Posterior cingulate gyrus (tissue), 11 donors: Measurements from ENCODE around the gene ERAP2.

Experiments used
- DNase-seq, 10 donors: peaks; one replicate each; pipeline versions ENCODE4 v3.0.0 to v3.0.0-alpha.2; 2020 to 2021; ENCODE audit warnings: mixed read lengths in 3 of 10
- intact Hi-C: fragments of 100-400 bp; cut with DNase I; formaldehyde crosslinking; loops from one replicate; pipeline ENCODE4 v1.15.1; 2023

The ERAP2 gene

DNA sequence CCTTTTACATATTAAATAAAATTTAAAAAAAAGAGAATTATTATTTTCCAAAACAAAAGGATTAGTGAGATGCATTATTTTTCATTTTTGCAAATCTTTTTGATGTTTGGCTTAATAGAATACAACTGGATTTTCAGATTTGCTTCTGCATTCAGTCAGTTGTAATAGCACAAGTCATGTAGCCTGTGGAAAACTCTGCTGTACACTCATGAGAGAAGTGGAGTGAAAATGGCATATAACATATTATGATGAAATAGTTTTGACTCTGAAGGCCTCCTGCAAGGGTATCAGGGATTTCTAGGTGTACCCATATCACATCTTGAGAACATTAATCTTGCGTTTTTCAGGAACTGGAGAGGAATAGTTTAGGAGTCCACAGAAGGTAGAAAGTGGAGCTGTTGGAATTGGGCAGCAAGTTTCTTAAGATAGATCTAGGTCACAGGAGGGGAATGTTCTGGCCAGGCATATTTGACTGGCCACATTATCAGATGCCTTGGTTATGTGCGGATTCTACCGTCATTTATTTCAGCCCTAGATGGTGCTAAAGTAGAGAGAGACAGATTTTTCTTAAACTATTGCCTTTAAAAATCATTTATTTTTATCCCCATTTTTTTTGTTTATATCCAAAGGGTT lies 75.9 kb downstream of the ERAP2 start:
- no peak for DNase-seq
- intact Hi-C loops, result no loop called here

DNA sequence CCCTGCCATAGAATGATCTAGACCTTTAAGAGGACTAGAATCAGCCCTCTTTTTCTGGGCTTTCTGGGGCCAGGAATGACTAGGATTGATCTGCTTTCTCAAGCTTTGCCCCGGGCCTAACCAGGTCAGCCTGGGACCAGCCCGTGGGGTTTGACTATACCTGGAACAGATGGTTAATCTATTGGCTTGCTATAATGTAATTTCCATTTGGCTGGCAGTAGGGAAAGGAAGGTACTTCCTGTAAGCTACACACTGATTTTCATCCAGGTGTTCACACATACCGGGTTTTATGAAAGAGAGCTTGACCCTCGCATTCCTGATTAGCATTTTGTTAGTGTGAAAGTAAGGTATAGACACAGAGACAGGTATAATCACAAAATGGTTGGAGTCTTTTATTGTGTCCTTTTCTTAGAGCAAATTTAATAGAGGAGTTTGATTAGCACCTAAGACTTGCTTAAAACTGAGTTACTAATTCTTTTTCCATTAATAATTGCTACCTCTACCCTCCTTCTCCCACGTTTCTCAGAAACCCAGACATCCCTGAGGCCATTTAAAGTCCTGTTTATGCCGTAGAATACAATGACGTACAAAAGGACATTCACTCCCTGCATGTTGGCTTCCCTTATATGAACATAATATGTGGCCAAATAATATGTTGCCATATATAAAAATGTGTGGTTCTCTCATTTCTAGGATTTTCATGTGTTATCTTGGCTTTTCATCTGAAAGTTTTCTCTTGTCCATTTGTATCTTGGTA lies 76.9 kb downstream of the ERAP2 start:
- intact Hi-C loops, result no loop called here

DNA sequence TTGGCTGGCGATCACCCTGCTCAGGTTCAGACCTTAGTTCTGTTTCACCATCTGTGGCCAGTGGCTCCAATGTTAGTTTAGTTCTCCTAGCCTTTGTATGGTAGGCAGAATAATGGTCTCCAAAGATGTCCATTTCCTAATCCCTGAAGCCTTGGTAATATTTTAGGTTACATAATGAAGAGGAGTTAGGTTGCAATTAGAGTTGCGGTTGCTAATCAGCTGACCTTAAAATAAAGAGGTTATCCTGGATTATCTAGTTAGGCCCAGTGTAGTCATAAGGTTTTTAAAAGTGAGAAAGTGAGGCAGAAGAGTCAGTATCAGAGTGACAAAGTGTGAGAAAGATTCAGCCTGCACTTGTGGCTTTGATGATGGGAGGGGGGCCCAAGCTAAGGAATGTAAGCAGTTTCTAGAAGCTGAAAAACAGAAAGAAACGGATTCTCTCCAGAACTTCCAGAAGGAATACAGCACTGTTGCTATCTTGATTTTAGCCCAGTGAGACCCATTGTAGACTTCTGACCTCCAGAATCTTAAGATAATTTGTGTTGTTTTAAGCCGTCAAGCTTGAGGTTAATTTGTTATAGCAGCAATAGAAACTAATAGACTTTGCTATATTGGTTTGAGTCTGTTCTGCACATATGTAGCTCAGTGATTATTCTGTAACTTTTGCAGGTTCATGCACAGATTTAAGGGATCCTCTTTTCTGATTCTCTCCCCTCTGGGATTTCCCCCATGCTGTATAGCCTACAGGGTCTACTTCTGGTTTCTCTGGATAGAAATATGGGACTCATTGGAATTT lies 81.2 kb downstream of the ERAP2 start:
- DNase-seq, result no peak
- intact Hi-C loops, result no loop called here

More for the DNA sequence above, 76.9 kb downstream of the ERAP2 start:
- no peak for DNase-seq

DNA sequence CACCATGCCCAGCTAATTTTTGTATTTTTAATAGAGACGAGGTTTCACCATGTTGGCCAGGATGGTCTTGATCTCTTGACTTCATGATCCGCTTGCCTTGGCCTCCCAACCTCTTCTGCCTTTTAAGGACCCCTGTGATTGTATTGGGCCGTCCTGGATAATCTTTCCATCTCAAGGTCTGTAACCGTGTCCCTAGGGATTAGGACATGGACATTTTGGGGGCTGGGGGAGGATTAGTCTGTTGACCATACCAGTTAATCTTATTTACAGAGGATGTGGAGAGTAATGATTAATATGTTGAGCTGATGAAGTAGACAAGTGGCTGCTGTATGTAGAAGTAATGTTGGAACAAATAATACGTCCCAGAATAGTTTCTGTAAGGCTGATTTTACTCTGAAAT lies 82.7 kb downstream of the ERAP2 start:
- DNase-seq, result peak in 1 of 10 donors; percentile 48
- intact Hi-C loops, result no loop called here

DNA sequence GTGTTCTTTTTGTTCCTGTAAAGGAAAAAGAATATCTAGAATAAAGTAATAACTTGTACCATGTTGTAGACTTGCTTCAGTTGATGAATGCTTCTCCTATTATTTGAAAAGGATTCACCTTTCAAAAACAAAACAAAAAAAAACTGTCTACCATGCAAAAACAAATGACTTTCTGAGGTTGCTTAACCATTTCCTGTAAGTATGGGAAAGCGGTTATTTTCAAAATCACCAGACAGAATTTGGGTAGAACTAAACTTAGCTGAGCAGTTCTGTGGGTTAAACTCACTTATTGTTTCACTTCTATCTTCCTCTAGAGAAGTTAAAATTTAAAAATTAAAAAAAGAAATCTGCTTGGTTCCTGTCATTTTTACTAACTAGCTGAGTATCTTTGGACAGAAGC lies 84.8 kb downstream of the ERAP2 start:
- intact Hi-C loops, result no loop called here
- DNase-seq, result no peak

DNA sequence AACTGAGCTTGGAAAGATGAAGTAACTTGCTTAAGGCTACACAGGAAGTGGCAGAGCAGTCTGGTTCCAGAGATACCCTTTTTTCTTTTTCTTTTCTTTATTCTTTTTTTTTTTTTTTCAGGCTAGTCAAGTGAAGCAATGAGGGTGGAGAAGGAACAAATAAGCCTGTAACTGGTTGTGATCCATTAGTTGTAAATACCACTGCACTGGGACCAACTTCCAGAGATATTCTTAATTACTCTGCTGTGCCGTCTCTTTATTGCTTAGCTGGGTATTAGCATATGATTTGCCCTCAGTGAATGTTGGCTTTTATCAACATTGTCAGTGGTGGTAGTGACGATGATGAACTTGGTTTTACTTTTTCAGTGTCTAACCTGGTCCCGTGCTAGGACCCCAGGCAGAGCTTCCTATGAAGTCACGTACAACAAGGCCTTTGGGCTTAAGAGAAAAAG lies 86.3 kb downstream of the ERAP2 start:
- no peak for DNase-seq
- intact Hi-C loops, result no loop called here

DNA sequence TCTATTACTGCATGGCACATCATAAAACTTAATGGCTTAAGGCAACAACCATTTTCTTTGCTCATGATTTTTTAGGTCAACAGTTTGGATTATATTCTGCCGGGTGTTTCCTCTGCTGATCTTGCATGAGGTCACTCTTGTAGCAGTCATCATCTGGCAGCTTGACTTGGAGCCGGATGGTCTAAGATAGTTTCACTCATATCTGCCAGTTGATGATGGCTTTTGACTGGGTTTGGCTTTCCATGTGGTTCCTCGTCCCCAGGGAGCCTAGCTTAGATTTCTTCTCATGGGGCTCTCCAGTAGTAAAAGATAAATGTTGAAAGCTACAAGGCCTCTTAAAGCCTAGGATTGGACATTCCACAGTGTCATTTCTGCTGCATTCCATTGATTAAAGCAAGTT lies 87.0 kb downstream of the ERAP2 start:
- peak in 1 of 10 donors; percentile 17 for DNase-seq
- intact Hi-C loops, result no loop called here

DNA sequence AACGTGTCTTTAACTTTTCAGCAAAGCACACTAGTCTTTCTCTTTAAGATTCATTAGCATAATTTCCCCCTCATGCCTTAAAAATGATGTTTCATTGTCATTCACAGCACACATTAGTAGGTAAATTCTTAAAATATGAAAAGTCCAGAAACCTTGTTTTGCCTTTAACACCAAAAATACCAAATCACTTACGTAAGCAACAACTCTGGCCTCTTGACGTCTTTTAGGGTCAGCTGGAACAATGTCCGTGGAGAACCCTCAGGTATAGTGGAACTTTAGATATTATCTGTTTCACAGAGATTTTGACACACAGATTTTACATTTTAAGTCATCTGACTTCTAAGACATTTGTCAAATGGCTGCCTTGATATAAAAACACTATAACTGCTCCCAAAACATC lies 90.5 kb downstream of the ERAP2 start:
- DNase-seq, result no peak
- intact Hi-C loops, result no loop called here

DNA sequence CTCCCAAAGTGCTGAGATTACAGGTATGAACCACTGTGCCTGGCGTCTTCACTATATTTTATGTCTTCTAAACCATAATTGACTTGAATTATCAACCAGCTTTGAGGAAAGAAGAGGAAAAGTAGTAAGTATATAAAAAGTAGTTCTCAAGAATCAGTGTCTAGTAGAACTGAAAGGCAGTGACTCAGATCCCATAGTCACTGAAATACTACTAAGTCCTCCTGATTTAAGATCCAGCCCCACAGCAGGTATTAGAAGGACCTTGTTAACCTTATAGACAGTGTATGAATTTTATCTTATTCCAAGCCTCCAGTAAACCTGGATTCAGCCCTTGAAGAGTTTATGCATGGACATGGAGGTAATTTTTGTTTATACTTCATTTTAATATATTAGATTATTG lies 91.1 kb downstream of the ERAP2 start:
- no peak for DNase-seq
- intact Hi-C loops, result no loop called here

DNA sequence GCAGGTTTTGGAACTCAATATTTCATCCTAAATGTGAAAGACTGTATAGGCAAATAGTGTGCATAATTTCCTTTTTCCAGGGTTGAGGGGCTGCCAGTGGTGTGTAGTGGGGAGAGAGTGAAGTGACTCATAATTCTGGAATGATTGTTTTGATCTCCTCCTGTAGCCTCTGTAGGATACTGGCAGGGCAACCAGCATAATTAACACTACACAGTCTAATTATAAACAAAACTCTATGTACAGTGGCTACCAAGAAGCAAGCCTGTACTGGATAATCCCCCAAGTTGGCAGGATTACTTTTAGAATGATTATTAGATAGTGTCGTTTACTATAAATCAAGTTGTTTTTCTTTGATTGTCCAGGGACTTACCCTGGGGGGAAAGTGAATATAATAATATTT lies 91.8 kb downstream of the ERAP2 start:
- DNase-seq, result no peak
- intact Hi-C loops, result no loop called here

DNA sequence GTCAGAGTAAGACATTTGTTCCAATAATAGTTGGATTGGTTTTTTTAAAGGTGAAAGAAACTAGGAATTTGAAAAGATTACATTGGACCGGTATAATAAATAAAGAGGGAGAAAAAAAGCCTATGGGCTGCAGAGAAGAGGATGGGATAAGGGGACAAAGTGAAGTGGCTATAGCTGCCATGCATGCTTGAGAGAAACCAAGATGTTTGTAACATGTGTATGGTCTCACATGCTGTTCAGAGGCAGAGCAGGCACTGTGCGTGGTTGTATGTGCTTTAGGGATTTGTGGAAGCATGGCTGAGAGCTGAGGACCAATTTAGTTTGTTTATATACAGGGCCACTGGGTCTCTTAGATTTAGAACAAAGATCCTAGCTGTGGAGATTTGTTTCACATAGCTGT lies 92.3 kb downstream of the ERAP2 start:
- intact Hi-C loops, result no loop called here
- DNase-seq, result no peak
